ENCODE data around the gene DNAH1. TPM values are rescaled to one million over a fixed set of nuclear protein-coding genes. Genes with fewer than 3 reads are reported as not detected.
"Not testable (repeated sequence)": the region's sequence is repeated elsewhere in the genome, so short reads cannot be mapped to it uniquely, and the experiment has no call there.

DNAH1 gene
- total and polyA plus RNA-seq, 2 of the 4 experiments (the other 2 are of a cell fraction): 2.0 to 4.0 TPM

GRCh38 chr3:52283306-52283705, 32.8 kb upstream of the DNAH1 start (continued):
- TF ChIP-seq CTCF (conservative IDR thresholded peaks at IDR 0.05; ENCODE audit: low read depth, low read length): no peak

GRCh38 chr3:52284051-52284450, 32.1 kb upstream of the DNAH1 start:
- intact Hi-C loops (cut with micrococcal nuclease); DNase-seq; H2BK20ac ChIP-seq (ENCODE audit: low read depth, low read length); H3K23ac ChIP-seq (ENCODE audit: low read depth, low read length); dilution Hi-C loops (cut with HindIII; ENCODE audit: low sequenced_read_pairs, unreplicated experiment); H4K91ac ChIP-seq (ENCODE audit: insufficient read depth, low read depth, low read length); H4K8ac ChIP-seq (ENCODE audit: low read depth in 2 of 2, low read length in 2 of 2); H2AK9ac ChIP-seq (replicated peaks; ENCODE audit: low read depth, low read length, poor library complexity); H3K36me3 ChIP-seq (ENCODE audit: control insufficient read depth, insufficient read depth, low read length); H3K9me3 ChIP-seq (ENCODE audit: control insufficient read depth, insufficient read depth, low read length); H4K20me1 ChIP-seq (ENCODE audit: insufficient read depth, low read length); H3K27me3 ChIP-seq (ENCODE audit: control insufficient read depth, insufficient read depth, low read length); H3K56ac ChIP-seq (ENCODE audit: extremely low read depth, insufficient read depth, low read length); H2BK120ac ChIP-seq (ENCODE audit: low read depth, low read length); H2BK15ac ChIP-seq (ENCODE audit: low read depth, low read length); H3K9ac ChIP-seq (ENCODE audit: low read depth, low read length); H3K4me2 ChIP-seq (ENCODE audit: low read depth, low read length); H3K27ac ChIP-seq (ENCODE audit: insufficient read depth, low read length); H2AFZ ChIP-seq (replicated peaks; ENCODE audit: low read length, poor library complexity); H2BK5ac ChIP-seq (ENCODE audit: low read depth, low read length, poor library complexity, severe bottlenecking); BruUV-seq (replicated peaks); H3K14ac ChIP-seq (replicated peaks; ENCODE audit: low read depth, low read length); H4K5ac ChIP-seq (ENCODE audit: low read depth, low read length); in situ Hi-C loops (cut with MboI; ENCODE audit: low sequenced_read_pairs); H3K4me3 ChIP-seq (ENCODE audit: insufficient read depth, low read depth, low read length); ATAC-seq (ENCODE audit: low read depth); H2AK5ac ChIP-seq (ENCODE audit: low read depth, low read length); H3K4ac ChIP-seq (ENCODE audit: low read depth, low read length); H3K18ac ChIP-seq (ENCODE audit: low read depth, low read length); POLR2A ChIA-PET (ENCODE audit: unreplicated experiment): not testable (repeated sequence)
- H3K79me1 ChIP-seq (ENCODE audit: low read depth in 1 of 2, low read length in 2 of 2): peaks cover 22 to 35% of the 10 kb centered on the region in 2 experiments
- H3K4me1 ChIP-seq (ENCODE audit: control insufficient read depth, insufficient read depth, low read length): peaks cover 14% of the 10 kb centered on the region
- WGBS, 2 experiments (ENCODE audit: extremely low coverage in 2 of 2, insufficient read length in 1 of 2): 100% methylated on average over 2 of the region's 4 CpGs; no CpG with 5 or more reads in 1 of the 2 experiments
- CTCF ChIA-PET: interaction anchor here (0.7 to 1.1 kb wide), 3 partner anchors 44 to 55 kb away, joined by 3 to 4 read pairs (median 3); partner anchors contain the start of gene TWF2
- peaks cover 21% of the 10 kb centered on the region for H3K9me1 ChIP-seq (ENCODE audit: insufficient read depth, low read length)
